ENCODE results near the gene PCYT1A.

PCYT1A gene

DNA sequence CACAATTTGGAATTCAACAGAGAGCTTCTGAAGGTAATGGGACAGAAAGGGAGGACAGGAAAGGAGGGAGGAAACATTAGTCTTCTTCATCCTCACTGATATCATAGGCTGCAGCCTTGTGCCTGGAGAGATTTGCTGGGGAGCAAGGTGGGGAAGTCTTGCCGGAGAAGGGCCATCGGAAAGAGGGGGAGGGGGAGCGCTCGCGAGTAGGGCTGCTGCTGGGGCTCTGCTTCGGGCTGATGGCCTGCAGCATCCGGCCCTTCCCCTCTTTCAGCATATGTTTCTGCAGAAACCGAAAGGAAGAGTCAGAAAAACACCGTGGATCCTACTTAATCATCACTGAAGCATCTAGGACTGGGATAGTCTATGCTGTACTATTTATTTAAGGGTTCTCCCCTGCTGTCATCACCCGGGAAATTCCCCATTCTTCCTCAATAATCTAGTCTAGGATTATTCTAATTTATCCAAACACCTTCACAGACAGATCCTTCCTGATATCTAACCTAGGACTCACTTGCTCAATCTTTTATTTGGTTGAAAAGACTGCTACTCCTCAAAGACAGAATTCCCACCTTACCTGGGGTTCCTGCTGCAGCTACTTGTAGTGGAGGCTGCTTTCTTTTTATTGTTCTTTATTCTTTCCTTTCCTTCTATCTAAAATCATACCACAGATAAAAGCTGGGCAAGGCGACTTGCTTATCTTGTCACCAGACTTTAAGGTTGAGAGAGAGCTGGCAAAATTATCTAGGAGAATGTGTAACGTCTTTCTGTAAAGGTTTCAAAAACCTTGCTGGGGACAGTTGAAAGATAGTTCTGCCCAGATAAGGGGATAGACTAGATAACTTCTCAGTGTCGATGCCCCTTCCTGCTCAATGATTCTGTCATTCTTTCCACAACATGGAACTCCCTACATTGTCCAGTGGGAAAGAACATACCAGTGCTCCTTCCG lies 48.6 kb downstream of the PCYT1A start:
- TF ChIP-seq TAF1 (IDR thresholded peaks at IDR 0.05; ENCODE audit: borderline replicate concordance, insufficient read depth, low read length) (no peak), POLR2AphosphoS5 (IDR thresholded peaks at IDR 0.05; ENCODE audit: low read depth, low read length) (no peak), SIN3A (IDR thresholded peaks at IDR 0.05; ENCODE audit: borderline replicate concordance, insufficient read depth, low read length) (no peak), FOXP2 (optimal IDR thresholded peaks at IDR 0.05; ENCODE audit: borderline replicate concordance, extremely low read depth, extremely low read length, insufficient read depth) (no peak)
- TF ChIP-seq, protein P1, sequence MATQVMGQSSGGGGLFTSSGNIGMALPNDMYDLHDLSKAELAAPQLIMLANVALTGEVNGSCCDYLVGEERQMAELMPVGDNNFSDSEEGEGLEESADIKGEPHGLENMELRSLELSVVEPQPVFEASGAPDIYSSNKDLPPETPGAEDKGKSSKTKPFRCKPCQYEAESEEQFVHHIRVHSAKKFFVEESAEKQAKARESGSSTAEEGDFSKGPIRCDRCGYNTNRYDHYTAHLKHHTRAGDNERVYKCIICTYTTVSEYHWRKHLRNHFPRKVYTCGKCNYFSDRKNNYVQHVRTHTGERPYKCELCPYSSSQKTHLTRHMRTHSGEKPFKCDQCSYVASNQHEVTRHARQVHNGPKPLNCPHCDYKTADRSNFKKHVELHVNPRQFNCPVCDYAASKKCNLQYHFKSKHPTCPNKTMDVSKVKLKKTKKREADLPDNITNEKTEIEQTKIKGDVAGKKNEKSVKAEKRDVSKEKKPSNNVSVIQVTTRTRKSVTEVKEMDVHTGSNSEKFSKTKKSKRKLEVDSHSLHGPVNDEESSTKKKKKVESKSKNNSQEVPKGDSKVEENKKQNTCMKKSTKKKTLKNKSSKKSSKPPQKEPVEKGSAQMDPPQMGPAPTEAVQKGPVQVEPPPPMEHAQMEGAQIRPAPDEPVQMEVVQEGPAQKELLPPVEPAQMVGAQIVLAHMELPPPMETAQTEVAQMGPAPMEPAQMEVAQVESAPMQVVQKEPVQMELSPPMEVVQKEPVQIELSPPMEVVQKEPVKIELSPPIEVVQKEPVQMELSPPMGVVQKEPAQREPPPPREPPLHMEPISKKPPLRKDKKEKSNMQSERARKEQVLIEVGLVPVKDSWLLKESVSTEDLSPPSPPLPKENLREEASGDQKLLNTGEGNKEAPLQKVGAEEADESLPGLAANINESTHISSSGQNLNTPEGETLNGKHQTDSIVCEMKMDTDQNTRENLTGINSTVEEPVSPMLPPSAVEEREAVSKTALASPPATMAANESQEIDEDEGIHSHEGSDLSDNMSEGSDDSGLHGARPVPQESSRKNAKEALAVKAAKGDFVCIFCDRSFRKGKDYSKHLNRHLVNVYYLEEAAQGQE (IDR thresholded peaks at IDR 0.05; ENCODE audit: insufficient read depth in 1 of 2, low read depth in 2 of 2, low read length in 2 of 2), result no peak

DNA sequence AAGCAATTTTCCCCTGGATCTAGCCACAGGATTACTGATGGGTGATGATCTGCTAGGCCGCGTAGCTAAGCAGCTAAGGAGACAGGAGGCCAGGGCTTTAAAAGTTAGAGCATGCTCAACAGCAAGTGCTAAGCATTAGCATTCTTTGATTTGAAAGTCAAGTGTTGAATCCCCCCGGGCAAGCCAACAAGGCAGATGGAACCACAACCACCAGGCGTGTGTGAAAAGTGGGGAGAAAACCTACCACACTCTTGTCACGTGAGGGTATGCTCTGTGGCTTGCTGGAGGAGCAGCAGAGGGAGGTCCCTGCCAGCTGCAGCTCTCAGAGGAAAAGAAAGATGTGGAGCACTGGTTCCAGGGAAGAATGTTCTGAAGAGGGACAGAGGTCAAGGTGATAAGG lies 50.3 kb downstream of the PCYT1A start:
- TF ChIP-seq TAF1 (IDR thresholded peaks at IDR 0.05; ENCODE audit: borderline replicate concordance, insufficient read depth, low read length), result no peak
- no peak for TF ChIP-seq POLR2AphosphoS5 (IDR thresholded peaks at IDR 0.05; ENCODE audit: low read depth, low read length)
- TF ChIP-seq SIN3A (IDR thresholded peaks at IDR 0.05; ENCODE audit: borderline replicate concordance, insufficient read depth, low read length), result no peak
- TF ChIP-seq, protein P1 (IDR thresholded peaks at IDR 0.05; ENCODE audit: insufficient read depth in 1 of 2, low read depth in 2 of 2, low read length in 2 of 2), result no peak
- no peak for TF ChIP-seq FOXP2 (optimal IDR thresholded peaks at IDR 0.05; ENCODE audit: borderline replicate concordance, extremely low read depth, extremely low read length, insufficient read depth)

DNA sequence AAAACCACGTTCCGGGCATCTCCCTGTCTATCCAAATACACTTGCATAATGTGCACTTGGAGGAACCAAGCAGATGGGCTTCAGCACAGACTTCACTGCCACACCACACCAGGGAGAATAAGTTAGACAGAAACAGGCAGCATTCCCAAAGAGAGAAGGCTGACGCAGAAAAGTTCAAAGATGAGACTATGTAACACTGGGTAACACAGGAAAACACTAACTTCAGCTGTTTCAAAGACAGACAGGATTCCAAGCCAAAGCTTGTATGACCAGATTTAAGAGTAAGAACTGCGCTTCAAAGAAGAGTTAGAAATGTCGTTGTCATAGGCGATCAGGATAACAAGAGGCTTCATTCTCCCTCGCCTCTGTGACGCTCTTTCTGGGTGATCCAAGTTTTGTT lies 51.3 kb downstream of the PCYT1A start:
- TF ChIP-seq, protein P1 (IDR thresholded peaks at IDR 0.05; ENCODE audit: insufficient read depth in 1 of 2, low read depth in 2 of 2, low read length in 2 of 2), result no peak
- TF ChIP-seq SIN3A (IDR thresholded peaks at IDR 0.05; ENCODE audit: borderline replicate concordance, insufficient read depth, low read length), result no peak
- TF ChIP-seq TAF1 (IDR thresholded peaks at IDR 0.05; ENCODE audit: borderline replicate concordance, insufficient read depth, low read length), result no peak
- no peak for TF ChIP-seq FOXP2 (optimal IDR thresholded peaks at IDR 0.05; ENCODE audit: borderline replicate concordance, extremely low read depth, extremely low read length, insufficient read depth)
- TF ChIP-seq POLR2AphosphoS5 (IDR thresholded peaks at IDR 0.05; ENCODE audit: low read depth, low read length), result no peak

DNA sequence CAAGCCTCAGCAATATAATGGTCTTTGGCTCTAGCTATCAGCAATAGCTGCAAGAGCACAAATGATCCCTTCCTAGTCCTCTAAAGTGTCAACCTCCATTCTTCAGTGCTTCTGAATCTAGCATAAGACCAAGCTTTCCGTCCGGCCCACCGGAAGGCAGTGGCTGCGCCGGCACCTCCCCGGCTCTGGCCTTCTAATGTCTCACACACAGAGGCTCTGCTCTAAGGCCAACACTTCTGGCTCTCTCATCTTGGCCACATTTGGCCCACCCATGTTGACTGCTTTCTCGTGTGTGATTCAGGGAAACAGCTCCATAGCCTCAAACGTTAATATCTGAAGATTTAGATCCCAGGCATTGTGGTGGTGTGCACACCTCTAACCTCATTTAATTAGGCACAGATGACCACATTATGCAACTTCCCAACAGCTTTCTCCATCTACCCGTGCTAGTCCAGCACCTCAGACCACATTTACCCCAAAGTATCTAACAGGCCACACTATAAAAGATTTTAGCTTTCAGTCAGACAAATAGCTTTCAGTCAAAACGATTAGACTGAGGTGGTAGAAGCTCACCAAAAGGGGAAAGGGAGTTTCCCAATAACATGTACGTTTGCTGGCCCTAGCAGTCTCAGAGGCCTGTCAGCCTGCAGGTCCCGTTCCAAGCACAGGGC lies 51.9 kb downstream of the PCYT1A start:
- no peak for TF ChIP-seq POLR2AphosphoS5 (IDR thresholded peaks at IDR 0.05; ENCODE audit: low read depth, low read length)
- no peak for TF ChIP-seq FOXP2 (optimal IDR thresholded peaks at IDR 0.05; ENCODE audit: borderline replicate concordance, extremely low read depth, extremely low read length, insufficient read depth)
- TF ChIP-seq, protein P1 (IDR thresholded peaks at IDR 0.05; ENCODE audit: insufficient read depth in 1 of 2, low read depth in 2 of 2, low read length in 2 of 2), result no peak
- no peak for TF ChIP-seq SIN3A (IDR thresholded peaks at IDR 0.05; ENCODE audit: borderline replicate concordance, insufficient read depth, low read length)
- TF ChIP-seq TAF1 (IDR thresholded peaks at IDR 0.05; ENCODE audit: borderline replicate concordance, insufficient read depth, low read length), result no peak
